Stimulated activated CD8-positive, alpha-beta memory T cell treated with anti-CD3 and anti-CD28 coated beads, Interleukin-12 subunit alpha, Interleukin-12 subunit beta, amount 100 ng/mL, for 4 hours (primary cell): ENCODE results near the gene SLC27A3.
"Not testable (repeated sequence)": the region's sequence is repeated elsewhere in the genome, so short reads cannot be mapped to it uniquely, and the experiment has no call there.

Experiments
- DNase-seq: peaks from one replicate; pipeline ENCODE4 v3.0.0-alpha.2; 2020; ENCODE audit warnings: low read depth

SLC27A3 gene

DNA sequence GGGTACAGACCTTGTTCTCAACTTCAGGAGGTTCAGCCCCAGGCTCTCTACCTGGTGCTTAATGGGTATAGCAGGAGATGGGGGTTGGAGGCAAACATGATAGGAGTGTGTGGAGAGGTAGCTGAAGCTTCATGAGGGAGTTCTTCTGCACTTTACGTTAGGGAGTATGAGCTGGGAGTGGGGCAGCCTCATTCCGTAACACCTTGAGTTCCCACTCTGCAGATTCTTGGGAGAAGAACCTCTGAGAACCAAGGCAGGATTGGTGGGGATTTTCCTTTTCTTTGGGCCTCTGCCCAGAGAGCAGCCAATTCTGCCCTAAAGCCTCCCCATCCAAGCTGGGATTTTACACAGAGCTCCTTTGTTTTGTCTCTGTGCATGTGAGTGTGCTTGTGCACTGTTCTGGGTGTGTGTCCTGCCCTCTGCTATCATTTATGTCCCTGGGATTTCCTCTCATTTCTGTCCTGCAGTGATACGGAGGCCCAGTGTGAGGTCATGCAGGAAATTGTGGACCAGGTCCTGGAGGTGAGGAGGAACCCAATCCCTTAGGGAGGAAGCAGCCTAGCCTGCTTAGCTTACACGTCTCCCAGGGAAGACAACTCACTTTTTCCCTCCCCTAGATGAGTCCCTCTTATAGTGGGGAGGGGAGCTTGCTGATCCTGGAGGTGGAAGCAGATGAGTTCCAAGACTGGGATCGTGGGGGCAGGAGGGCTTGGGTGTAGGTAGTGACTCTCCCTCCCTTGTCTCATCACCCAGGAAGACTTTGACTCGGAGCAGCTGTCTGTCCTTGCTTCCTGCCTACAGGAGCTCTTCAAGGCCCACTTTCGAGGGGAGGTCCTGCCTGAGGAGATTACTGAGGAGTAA is 11.6 kb upstream of the SLC27A3 start:
- DNase-seq, result no peak

DNA sequence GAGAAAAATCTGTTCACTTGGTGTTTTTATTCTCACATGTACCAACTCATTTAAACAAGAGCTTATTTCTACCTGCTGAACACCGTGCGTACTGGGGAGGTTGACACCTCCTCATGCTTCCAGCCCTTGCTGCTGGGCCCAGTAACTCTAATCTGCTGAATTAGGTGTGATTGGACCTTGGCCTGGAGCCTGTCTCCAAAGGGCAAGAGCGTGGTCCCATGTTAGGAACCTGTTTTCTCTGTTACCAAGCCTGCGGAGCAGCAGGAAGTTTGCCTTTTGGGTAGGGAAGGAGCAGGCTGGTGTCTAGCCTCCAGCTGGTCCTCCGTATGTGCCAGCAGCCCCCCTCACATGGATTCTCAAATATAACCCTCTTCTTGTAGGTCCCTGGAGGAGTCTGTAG is 10.9 kb upstream of the SLC27A3 start:
- DNase-seq, result no peak

GRCh38 chr1:153766663-153767062 is 8.5 kb upstream of the SLC27A3 start:
- DNase-seq, result not testable (repeated sequence)

DNA sequence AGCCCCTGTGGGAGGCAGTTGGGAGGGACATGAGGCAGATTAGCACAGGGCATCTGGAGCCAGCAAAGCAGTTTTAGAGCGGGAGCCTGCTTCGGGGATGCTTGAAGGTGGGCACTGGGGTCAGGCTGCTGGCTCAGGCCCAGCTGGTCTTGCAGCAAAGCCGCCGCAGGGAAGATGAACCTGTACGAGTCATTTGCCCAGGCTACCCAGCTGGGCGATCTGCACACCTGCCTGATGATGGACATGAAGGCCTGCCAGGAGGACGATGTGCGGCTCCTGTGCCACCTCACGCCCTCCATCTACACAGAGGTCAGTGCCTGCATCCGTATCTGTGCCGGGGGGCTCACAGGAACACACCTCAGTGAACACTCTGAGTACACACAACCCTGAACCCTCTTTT is 7.7 kb upstream of the SLC27A3 start:
- DNase-seq, result no peak

DNA sequence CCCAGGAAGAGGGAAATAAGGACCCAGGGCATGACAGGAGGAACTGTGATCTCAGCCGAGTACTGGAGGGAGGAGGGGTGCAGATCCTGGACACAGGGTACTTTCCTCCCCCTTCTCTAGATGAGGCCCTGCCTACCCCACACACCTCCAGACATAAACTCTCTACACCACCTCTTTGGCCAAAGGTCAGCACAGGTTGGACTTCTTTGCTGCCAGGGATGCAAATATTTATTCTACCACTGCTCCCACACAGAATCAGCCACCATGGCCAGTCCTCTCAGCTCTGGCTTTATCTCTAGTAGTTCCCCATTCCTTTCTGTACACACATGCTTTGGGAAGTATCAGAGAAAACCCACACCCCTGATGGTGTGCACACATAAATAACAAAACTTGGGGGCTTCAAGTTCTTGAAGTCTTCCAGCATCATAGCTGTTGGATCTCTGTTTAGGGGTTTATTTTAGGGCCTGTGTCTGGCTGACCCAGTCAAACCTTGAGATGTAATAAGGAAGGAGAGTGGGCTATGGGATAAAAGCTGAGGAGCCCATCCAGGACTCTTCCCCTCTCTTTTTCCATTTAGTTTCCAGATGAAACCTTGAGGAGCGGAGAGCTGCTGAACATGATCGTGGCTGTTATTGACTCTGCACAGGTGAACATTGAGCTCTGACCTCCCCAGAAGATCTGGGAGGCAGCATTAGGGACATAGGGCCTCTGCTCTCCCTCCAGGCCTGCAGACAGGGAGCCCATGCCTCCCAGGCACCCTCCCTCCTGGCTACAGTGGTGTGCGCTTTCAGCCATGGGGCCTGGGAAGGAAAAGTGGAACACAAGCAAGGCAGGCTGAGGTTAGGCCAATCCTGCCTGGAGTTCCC is 6.7 kb upstream of the SLC27A3 start:
- DNase-seq, result no peak

DNA sequence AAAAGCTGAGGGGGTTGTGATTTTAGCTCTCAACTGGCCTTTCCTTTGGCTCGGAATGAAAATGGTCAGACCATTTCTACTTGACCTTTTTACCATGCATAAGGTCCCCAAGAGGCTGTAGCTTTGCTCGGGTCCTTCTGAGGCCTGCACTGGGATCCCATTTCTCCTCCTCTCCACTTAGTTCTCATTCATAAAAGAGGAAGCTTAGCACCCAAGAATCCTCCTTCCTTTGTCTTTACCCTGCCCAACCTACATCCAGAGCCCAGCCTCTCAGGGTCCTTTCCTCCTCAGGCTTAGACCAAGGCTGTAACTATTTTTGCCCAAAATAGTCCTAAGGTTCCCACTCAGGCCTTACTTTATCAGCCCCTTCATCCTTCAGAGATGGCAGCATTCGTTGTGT is 6.0 kb upstream of the SLC27A3 start:
- no peak for DNase-seq

GRCh38 chr1:153770797-153771196 is 4.4 kb upstream of the SLC27A3 start:
- DNase-seq, result no peak

DNA sequence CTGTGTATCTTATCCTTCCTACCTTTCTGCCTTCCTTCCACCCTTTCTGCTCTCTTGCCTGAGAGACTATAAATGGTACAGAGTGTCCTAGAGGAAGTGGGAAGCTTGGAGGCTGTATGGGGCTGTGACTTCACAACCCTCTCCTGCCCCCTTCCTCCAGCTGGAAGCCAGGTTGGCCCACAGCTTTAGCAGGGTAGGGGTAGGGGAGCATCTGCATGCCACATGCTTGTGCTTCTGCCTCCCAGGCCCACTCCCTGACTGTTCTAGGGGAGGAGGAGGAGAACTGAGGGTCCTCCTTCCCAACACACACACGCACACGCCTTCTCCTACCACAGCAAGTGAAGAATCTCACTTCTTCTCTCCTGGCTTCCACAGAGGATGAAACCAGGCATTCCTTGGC is 3.9 kb upstream of the SLC27A3 start:
- no peak for DNase-seq

DNA sequence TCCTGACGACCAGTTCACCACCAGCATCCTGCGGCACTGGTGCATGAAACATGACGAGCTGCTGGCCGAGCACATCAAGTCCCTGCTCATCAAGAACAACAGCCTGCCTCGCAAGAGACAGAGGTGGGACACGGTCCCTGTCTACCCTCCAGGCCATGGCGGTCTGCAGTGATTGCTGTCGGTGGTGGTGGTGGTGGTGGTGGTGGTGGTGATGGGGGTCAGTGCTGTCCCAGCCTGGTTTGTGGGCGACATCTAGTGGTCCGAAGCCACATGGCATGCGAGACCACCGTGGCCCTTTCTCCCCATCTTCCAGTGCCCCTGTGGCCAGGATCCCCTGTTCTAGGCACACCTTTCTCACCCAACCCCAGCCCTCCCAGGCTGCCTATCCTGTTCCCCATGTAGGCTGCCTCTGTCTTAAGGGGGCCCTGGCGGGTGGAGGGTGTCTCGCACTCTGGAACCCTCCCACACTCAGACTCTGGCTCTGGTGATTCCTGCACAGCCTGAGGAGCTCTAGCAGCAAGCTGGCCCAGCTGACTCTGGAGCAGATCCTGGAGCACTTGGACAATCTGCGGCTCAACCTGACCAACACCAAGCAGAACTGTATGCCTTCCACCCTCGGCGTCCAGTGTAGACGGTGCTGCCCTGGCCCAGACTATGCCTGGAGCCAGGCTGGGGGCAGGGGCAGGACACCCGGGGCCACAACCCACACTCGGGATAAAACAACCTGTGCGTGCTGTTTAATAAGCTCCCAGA is 3.2 kb upstream of the SLC27A3 start:
- no peak for DNase-seq

GRCh38 chr1:153773096-153773921 is 1.9 kb upstream of the SLC27A3 start:
- DNase-seq, result no peak

GRCh38 chr1:153774026-153774595 is 1.1 kb upstream of the SLC27A3 start:
- no peak for DNase-seq

- DNase-seq, result peak; percentile 51
Observed at GRCh38 chr1:153775458-153776327, 486 bp downstream of the SLC27A3 start.

DNA sequence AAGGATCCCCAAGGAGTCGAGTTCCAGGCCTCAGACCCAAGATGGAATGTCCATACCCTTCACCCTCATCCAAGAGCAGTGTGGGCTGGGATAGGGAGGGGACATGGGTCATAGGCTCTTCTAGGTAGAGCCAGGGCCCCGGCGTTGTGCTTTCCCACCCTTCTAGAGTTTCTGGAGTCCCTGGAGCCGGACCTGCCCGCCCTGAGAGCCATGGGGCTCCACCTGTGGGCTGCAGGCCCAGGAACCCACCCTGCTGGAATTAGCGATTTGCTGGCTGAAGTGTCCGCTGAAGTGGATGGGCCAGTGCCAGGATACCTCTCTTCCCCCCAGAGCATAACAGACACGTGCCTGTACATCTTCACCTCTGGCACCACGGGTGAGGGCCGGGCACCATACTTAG is 1.1 kb downstream of the SLC27A3 start:
- DNase-seq, result no peak

DNA sequence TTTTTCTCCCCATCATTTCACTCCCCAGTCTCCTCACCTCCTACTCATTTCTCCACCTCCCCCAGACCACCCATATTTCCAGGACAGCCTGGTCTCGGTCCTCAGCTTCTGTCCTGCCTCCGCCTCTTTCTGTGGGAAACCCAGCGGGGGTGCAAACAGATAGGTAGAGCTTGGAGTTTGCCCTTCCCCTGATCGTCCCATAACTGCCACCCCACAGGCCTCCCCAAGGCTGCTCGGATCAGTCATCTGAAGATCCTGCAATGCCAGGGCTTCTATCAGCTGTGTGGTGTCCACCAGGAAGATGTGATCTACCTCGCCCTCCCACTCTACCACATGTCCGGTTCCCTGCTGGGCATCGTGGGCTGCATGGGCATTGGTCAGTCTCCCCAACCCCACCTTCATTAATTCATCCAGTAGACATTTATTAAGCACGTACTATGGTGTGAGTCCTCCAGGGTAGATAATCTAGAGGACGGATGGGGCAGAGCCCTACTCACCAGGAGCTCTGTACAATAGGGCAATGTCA is 1.7 kb downstream of the SLC27A3 start:
- DNase-seq, result no peak

- no peak for DNase-seq
Observed at GRCh38 chr1:153777648-153778047, 2.4 kb downstream of the SLC27A3 start.

DNA sequence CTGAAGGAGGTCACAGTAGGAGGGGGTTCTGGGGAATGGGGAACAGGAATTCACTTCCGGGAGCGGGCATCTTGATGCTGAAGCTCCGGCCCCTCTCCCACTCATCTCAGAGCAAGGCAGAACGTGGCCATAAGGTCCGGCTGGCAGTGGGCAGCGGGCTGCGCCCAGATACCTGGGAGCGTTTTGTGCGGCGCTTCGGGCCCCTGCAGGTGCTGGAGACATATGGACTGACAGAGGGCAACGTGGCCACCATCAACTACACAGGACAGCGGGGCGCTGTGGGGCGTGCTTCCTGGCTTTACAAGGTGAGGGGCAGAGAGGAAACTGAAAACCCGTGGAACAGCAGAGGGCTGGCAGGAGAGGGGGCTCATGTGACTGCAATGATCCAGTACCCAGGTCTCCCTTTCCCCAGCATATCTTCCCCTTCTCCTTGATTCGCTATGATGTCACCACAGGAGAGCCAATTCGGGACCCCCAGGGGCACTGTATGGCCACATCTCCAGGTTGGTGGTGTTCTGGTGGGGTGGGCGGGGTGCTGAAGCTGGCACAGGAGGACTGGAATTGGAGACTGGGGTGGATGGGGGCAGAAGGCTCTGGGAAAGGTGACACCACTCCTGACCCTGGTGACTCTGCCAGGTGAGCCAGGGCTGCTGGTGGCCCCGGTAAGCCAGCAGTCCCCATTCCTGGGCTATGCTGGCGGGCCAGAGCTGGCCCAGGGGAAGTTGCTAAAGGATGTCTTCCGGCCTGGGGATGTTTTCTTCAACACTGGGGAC is 3.0 kb downstream of the SLC27A3 start:
- no peak for DNase-seq

DNA sequence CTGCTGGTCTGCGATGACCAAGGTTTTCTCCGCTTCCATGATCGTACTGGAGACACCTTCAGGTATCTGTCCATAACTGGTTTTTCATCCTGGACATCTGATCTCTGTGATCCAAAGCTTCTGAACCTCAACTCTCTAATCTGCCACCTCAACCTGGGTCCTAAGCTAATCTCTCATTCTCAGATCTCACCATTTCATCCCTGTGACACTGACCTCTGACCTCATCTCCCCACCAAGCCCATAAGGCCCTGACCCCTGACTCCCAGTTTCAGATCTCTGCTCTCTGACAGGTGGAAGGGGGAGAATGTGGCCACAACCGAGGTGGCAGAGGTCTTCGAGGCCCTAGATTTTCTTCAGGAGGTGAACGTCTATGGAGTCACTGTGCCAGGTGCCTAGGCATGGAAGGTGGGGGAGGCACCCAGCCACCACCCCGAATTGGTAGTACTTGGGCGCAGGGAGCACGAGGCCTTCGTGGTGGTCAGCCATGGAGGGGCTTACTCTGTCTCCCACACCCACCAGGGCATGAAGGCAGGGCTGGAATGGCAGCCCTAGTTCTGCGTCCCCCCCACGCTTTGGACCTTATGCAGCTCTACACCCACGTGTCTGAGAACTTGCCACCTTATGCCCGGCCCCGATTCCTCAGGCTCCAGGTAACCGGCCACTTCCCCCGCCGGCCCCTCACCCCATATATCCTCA is 3.8 kb downstream of the SLC27A3 start:
- no peak for DNase-seq

GRCh38 chr1:153779781-153780541 is 4.8 kb downstream of the SLC27A3 start:
- no peak for DNase-seq
